NCI-H460 (cell line): ENCODE data around the gene ATP2A3. TPM values are rescaled to one million over a fixed set of nuclear protein-coding genes. Genes with fewer than 3 reads are reported as not detected.
A peak's percentile ranks its signal among the peaks of the same experiment; 100 is the strongest.

Experiments used
- DNase-seq: peaks from one replicate; pipeline ENCODE4 v3.0.0-alpha.2; 2016; ENCODE audit warnings: low read depth; ENCODE audit errors: extremely low read depth
- total RNA-seq: library from RNA; depleted of rRNA; stranded (reverse); fragments of >200 nt; shearing (Covaris generic); gene quantifications from 2 replicates; pipeline ENCODE4 v1.2.3, GENCODE V29; 2014

Gene ATP2A3
- total RNA-seq, 1 experiment from 2014 or later = 3.5 TPM

DNA sequence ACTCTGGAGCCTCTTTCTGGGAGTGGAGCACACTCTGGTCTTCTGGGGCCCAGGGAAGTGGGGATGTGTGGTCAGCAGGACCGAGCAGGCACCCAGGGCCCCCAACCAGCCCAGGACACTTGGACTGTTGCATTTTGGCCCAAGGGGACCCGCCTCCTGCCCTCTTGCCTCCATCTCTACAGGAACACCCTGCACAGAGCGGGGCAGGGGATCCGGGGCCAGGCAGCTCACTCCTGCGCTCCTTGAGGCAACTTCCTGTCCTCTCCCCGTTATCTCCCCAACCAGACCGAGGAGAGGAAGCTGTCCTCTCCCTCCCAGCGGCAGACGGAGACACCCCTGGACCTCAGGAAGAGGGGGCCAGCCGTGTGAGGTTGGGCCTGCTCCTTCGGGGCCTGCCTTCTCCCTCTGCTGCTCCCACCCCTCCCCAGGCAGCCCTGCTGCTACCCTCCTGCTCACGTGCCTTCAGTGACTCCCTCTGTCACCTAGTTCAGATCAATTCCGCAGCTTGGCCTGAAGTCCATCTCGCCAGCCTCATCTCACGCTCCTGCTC, 10.0 kb upstream of the ATP2A3 start:
- DNase-seq = no peak

DNA sequence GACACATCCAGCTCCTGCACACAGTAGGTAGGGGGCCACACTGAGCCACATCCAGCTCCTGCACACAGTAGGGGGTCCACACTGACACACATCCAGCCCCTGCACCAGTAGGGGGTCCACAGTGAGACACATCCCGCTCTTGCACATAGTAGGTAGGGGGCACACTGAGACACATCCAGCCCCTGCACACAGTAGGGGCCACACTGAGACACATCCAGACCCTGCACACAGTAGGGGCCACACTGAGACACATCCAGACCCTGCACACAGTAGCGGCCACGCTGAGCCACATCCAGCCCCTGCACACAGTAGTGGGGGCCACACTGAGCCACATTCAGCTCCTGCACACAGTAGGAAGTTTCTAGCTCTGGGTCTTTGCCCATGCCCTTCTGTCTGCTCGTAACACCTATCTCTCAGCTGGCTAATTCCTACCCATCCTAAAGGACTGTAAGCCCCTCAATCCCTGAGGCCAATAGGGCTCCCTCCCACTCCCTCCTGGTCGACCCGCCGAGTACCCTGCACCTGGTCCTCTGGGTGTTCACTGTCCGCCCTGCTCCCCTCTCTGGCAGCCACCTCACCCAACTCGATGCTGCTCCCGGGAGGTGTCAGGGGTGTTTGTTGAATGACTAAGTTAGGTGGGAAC, 9.4 kb upstream of the ATP2A3 start:
- DNase-seq = no peak

DNA sequence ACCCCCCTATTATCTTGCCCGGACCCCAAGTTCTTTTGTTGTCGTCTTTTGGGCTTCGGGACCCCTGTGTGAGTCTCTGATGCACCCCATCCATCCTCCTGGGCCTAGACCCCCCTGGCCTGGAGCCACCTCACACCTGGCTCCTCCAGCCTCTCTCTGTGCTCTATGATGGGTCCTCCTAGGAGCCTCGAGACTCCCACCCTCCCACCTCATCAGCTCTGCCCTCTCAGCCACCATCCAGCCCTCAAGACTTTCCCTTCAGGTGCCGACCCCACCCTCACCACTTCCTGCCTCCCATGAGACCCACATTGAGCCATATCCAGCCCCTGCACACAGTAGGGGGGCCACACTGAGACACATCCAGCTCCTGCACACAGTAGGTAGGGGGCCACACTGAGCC, 8.7 kb upstream of the ATP2A3 start:
- no peak for DNase-seq

DNA sequence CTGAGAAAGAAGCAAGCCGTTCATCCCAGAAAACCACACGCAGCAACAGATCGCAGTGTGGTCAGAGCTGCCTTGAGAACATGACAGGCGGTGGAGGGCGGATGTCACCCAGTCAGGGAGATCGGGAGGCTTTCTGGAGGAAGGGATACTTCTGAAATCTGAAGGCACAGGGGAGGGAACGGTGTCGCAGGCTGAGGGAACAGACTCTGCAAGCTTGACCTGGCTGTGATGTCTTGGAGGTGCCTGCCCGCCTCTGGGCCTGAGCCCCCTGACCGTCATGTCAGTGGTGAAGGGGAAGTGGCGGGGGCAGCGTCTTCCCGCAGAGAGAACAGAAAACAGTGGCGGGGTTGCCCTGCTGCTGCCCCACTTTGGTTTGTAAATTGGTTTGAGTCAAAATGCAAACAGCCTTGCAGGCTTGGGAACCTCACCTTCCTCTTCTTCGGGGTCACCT, 8.1 kb upstream of the ATP2A3 start:
- no peak for DNase-seq

DNA sequence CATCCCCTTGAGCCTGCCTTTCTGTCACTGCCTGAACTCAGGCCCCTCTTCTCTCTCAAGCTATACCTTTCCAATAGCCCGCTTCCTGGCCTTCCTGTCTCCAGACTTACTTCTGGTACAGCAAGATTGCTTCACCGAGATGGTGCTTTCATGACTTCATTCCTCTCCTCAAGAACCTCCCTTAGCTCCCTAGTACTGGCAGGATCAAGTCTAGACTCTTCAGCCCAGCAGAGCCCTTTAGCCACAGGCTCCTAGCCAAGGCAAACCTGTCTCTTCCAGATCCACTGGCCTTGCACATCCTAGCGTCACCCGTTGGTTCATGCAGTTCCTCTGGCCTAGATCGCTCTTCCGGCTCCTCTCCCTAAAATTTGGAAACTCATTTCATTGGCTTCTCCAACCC, 6.4 kb upstream of the ATP2A3 start:
- no peak for DNase-seq

DNA sequence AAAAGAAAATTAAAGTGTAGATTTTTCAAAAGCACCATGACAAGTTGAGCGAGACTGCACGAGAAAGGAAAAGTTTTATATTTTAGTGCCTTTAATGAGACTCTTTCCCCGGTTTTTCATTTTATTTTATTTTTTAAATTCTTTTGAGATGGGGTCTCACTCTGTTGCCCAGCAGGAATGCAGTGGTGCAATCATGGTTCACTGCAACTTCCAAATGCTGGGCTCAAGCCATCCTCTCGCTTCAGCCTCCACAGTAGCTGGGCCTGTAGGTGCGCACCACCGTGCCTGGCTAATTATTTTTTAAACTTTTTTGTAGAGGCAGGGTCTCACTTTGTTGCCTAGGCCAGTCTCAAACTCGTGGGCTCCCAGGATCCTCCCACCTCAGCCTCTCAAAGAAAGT, 5.7 kb upstream of the ATP2A3 start:
- DNase-seq = no peak

DNA sequence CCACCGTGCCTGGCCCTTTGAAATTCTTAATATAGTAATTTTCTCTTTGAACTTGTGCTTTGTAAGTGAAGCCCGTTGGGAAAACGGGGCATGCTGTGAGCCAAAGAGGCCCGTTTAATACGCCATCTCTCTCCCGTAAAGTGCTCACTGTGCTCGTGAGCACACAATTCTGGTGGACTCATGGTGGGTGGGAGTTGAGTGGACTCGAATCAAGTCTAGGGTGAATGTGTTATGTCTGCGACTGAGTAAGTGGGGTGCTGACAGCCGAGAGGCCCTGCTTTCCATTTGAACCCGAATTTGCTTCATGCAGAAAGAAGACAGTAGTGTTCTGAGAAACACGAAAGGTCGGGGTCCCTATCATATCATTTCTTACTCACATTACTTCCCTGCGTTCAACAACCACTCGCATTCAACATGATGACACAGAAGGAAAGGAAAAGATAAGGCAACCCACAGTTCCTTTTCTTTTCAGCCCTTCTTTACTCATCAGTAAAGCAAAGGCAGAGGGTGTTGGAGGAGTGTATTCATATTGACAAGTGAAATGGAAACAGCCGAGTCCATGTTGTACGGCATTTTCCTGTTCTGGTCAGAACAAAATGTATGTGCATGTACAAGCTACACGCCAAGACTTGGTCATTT, 4.8 kb upstream of the ATP2A3 start:
- no peak for DNase-seq

DNA sequence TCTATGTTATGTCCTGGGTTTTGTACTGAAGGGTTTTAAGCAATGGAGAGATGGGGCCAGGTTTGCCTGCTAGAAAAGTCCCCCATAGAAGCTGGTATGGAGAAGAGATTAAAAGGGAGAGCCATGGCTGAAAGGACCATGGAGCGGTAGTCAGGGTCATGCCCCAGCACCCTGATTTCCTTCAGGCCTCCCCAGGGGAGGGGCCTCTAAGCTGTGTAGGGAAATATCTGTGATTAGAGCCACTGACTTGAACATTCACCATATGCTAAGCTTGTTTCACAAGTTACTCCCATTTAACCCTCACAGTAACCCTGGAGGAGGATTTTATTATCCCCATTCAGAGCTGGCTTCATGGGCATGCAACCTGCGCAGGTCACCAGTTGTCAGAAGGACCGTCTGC, 3.8 kb upstream of the ATP2A3 start:
- DNase-seq = no peak

DNA sequence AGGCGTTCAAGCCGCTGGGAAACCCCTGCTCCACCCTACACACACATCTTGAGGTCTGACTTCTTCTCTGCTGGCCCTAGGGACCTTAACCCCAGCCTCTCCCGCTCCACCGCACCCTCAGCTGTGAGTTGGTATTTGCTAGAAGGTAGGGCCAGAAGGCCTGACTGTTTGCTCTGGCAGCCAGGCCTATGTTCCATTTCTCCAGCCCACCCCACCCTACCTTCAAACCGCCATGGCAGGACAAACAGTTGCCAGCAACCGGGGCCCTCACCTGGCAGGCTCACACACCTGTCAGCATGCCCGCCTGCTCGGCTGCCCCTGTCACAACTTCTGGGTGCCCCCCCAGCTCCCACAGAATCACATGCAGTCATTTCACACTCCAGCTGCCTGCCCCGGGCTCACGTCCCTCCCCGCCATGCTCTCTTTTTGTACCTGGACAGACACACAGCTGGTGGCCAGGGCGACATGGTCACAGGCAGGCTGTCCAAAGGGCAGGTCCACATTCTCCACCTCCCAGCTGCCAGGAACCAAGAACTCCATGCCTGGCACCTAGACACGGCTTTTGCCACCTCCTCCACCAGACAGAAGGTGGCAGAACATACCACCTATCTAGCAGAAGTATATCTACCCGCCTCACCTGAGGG, 2.6 kb upstream of the ATP2A3 start:
- no peak for DNase-seq

DNA sequence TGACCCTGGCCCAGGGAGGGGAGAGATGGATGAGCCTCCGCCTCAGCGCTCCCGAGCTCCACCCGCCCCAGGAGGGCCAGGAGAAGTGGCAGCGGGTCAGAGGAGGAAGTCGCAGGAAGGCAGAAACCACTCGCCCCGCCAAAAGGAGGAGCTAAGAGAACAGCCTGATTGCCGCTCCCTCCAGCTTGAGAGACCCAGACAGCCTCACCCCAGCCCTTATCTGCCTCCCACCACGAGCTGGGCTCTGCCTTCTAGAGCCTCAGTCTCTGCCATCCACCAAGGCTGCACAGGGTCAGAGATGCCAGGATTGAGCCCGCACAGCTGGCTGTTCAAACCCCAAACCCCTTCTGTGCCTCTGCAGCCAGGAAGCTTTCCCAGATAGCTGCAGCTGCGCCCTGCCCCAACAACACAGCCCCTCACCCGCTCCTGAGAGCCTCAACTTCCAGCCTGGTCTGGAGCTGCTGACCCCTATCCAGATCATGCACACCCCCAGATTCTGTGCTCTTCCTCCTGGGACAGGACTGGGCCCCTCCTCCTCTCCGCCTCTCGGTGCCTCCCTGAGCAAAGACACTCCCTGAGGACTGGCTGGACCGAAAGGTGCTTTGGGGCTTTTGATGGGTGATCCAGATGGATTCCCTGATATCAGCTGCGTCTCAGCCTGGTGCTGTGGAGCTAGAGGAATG, 1.0 kb upstream of the ATP2A3 start:
- peak; percentile 61 for DNase-seq

DNA sequence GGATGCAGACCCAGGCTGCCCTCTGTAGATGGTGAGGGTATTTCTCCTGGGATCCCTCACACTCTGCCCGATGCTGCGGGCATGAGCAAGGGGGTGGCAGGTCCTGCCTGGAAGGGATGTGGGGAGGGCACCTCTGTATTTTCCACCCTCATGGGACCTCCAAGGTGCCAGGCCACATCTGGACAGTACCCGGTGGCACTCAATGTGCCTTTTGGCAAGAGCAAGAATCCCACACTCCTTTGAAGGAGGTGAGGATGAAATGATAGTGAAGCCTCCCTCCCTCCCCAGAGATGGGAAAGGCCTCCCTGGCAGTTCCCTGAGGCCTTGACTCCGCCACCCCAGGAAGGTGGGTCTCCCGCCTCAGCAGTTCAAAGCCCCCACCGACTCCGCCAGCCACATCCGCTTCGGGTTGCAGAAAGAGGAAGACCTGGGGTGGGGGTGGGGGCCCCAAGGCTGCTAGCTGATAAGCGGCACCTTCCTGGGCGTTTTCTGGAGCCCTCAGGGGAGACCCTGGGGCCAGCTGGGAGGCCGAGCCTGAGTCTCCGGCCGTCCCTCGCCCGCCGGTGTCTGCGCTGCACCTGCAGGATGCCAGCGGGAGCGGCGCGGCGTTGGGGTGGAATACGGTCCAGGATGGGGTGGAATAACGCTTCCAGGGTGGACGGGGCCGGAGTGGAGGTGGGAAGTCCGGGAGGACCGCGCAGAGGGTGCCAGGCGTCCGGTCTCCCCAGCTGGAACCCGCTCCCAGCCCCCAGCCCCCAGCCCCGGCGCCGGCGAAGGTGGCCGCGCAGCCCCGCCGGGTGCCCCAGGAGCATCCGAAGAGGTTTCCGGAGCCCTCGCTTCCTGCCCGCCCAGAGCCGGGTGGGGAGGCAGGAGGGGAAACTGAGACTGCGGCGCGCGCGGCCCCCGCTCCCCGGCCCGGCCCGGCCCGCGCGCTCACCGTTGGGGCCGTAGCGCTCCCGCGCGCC, 718 bp downstream of the ATP2A3 start:
- DNase-seq = no peak

DNA sequence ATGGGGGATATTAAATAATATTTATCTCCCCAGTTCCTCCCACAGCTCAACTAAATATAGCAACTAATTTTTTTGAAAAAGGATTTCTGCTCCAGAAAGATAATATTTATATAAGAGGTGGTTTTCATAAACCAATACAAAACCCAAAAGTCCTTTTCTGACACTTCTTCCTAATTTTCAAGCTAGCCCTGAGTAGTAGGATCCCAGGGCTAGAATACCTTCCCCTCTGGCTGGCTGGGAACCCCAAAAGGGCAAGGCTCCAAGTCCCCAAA, 1.3 kb downstream of the ATP2A3 start:
- no peak for DNase-seq

DNA sequence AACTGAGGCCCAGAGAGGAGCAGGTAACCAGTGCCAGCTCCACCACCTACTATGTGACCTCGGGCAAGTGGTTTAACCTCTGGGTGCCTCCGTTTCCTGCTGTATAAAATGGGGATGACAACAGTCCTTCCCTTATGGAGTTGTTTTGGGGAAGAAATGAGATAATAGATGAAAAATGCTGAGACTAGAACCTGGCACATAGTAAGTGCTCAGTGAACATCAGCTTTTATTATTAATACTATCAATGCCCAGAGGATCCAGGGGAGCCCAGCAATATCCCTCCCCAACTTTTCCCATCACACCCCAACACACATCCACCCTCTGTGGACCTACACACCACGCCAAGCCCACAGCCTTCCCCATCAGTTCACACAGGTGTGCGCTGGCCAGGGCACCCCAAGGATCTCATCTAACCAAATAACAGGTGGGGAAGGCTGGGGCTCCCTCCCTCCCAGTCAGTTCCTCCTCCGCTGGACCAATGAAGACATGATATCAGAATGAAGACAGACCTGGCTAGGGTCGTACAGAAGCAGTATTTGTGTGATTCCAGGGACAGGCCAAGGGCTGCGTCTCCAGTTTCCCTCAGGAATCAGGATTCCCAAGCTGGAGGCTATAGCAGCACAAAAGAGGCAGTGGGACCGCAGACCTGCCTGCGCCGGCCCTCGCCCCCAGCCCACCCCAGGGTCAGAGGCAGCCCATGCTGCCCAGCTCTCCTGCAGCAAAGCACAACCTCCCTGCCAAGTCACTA, 1.8 kb downstream of the ATP2A3 start:
- DNase-seq = no peak

DNA sequence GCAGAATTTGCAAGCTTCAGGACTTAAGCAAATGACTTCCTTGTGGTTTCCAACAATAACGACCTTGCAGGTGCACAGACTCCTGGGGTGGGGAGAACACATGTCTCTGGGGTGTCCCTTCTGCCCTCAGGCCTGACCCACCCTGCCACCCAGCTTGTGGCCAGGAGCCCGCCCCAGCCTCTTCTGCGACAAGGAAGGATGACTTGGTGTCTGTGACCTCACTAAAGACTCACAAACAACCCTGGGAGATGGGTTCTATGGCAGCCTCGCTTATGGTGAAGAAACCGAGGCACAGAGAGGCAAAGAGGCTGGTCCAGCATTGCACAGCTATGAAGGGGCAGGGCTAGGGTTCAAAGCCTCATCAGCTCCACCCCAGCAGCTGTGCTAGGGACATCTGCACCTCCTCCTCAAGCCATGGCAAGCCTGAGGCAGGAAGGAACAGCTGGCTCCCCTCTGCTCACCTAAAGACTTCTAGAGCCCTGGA, 2.6 kb downstream of the ATP2A3 start:
- DNase-seq = no peak

DNA sequence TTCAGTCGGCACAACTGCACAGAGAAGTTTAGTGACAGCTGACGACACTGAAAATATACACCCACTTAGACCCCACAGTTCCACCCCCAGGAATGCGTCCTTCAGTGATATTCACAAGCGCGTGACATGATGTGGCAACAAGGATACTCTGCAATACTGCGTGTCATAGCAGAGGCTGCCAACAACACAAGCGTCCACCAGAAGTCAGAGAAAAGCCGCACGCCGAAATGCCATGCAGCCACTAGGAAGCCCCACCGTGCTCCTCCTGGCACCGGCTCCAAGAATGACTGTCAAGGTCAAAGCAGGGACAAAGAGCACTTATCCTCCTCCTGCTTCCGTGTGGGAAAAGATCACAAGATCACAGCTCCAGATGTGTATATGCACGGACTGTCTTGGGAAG, 3.5 kb downstream of the ATP2A3 start:
- peak; percentile 26 for DNase-seq

DNA sequence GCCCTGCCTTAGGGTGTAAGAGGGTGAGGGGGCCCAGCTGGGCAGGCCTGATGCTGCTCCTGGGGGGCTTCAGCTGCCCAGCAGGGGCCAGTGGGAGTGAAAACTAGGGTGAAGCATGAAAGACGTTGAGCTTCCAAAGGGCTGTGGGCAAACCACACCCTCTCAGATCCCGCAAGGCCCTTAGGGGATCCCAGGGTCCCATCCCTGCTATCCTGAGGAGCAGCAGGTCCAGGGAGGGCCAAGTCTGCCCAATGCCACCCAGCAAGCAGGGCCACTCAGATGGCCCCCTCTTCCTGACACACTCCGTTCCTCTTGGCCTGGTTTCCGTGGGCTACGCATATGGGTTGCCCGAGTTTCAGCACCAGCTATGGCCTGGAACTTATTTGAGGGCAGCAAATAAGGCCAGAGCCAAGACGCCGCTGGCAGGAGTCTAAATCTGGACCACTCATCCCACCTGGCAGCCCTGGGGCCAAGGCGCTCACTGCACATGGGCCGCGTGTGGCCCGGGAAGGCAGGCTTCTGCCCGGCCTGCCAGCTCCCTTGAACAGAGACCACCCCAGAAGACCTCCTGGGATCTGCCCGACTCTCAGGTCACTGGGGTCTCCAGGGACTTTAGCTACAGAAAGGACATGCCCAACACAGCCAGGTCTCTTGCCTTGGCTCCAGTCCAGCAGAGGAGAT, 4.2 kb downstream of the ATP2A3 start:
- no peak for DNase-seq

DNA sequence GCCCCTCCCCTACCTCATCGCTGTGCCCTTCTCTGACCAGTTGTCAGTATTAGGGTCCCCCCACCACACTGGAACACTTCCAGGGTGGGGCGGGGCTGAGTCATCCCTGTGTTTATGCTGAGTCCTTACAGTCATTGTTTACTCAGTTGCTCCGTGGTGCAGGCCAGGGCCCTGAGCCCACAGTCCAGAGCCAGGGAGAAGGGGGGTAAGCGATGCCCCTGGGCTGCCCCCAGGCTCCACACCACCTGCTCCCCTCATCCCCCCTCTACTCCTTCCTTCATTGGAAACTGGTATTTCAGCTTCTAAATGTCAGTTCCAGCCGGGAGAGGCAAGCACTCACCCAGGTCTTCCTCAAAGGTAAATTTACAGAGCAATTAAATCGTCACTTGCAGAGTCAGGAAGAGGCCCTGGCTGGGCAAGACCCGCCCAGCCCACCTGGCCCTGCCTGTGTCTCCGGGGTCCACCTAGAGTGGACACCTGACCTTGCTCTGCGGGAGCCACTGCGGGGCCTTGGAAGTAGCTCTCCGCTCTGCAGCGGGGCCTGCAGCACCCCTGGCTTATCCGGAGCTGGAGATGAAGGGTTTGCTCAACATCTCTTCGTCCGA, 4.8 kb downstream of the ATP2A3 start:
- DNase-seq = peak; percentile 50

DNA sequence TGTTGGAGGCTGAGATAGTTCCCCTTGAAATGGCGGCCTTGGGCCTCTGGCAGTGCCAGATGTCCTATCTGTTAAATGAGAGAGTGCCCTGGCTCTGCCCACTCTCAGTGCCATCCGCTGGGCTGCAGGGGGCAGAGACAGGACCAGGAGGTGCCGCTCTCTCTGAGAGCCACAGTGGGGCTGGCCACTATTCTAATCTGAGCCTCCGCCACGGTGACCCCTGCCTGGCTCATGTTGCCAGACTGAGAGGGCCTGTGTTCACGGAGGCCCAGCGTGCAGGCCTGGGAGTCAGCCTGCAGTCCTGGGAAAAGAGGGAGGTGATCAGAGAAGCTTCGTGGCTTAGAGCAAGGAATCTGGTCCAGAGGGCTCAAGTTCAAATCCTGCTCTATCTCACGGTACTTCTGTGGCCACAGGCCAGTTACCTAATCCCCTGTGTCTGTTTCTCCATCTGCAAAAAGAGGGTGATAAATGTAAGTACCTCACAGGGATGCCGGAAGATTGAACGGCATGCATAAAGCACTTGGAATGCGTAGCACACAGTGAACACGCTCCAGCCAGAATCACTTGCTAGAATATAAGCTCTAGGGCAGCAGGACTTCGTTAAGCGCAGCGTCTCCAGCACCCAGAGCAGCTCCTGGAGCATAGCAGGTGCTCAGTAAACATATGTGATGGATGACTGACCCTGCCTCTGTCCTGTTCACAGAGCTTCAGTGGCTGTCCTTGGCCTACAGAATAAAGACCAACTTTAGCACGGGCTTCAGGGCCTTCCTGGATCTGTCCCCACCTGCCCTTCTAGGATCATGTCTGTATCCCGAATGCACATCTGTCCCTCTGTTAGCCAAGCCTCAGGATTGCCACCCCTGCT, 6.3 kb downstream of the ATP2A3 start:
- DNase-seq = no peak
